ENCODE measurements around the gene NF1. TPM values are rescaled to one million over a fixed set of nuclear protein-coding genes. Genes with fewer than 3 reads are reported as not detected.

The NF1 gene
- total RNA-seq, 1 experiment from 2014 or later, result 164 TPM

- no peak for DNase-seq
- H3K27ac ChIP-seq (ENCODE audit: low read length), result no peak overlapping the region
- no peak overlapping the region for H3K9ac ChIP-seq (ENCODE audit: low read length)
- no peaks in the 10 kb centered on the region for H3K79me2 ChIP-seq (ENCODE audit: low read length)
- H2AFZ ChIP-seq (ENCODE audit: low read length), result no peak overlapping the region
- H3K4me3 ChIP-seq (ENCODE audit: low read length), result no peak overlapping the region
- H3K9me2 ChIP-seq (replicated peaks; ENCODE audit: insufficient read depth, low read length), result no peaks in the 10 kb centered on the region
- H3K36me3 ChIP-seq (ENCODE audit: insufficient read depth, low read length), result no peaks in the 10 kb centered on the region; the same call in 1 of the 2 replicates
- H3K4me2 ChIP-seq (ENCODE audit: low read depth, low read length, poor library complexity, severe bottlenecking), result no peak overlapping the region
- no peaks in the 10 kb centered on the region for H4K20me1 ChIP-seq (ENCODE audit: insufficient read depth, low read depth, low read length)
- H3K9me3 ChIP-seq (ENCODE audit: low read length), result no peaks in the 10 kb centered on the region
- H3K4me1 ChIP-seq (ENCODE audit: low read length), result no peaks in the 10 kb centered on the region
- no peaks in the 10 kb centered on the region for H3K27me3 ChIP-seq (ENCODE audit: low read length)
These were observed 290.9 kb downstream of the NF1 start for GRCh38 chr17:31385428-31386285.

GRCh38 chr17:31386542-31387075 is 291.8 kb downstream of the NF1 start:
- Histone ChIP-seq H3K4me3 (ENCODE audit: low read length) (no peak overlapping the region), H3K27ac (ENCODE audit: low read length) (no peak overlapping the region), H2AFZ (ENCODE audit: low read length) (no peak overlapping the region), H3K4me1 (ENCODE audit: low read length) (no peaks in the 10 kb centered on the region), H3K4me2 (ENCODE audit: low read depth, low read length, poor library complexity, severe bottlenecking) (no peak overlapping the region), H3K9ac (ENCODE audit: low read length) (no peak overlapping the region), H3K36me3 (ENCODE audit: insufficient read depth, low read length) (no peaks in the 10 kb centered on the region; the same call in 1 of the 2 replicates), H3K9me3 (ENCODE audit: low read length) (no peaks in the 10 kb centered on the region), H3K27me3 (ENCODE audit: low read length) (no peaks in the 10 kb centered on the region), H3K79me2 (ENCODE audit: low read length) (no peaks in the 10 kb centered on the region), H4K20me1 (ENCODE audit: insufficient read depth, low read depth, low read length) (no peaks in the 10 kb centered on the region), H3K9me2 (replicated peaks; ENCODE audit: insufficient read depth, low read length) (no peaks in the 10 kb centered on the region)
- no peak for DNase-seq

- no peaks in the 10 kb centered on the region; the same call in 1 of the 2 replicates for H3K36me3 ChIP-seq (ENCODE audit: insufficient read depth, low read length)
- no peak for DNase-seq
- H3K4me3 ChIP-seq (ENCODE audit: low read length), result no peak overlapping the region
- H3K9me2 ChIP-seq (replicated peaks; ENCODE audit: insufficient read depth, low read length), result no peaks in the 10 kb centered on the region
- no peaks in the 10 kb centered on the region for H3K79me2 ChIP-seq (ENCODE audit: low read length)
- H3K27ac ChIP-seq (ENCODE audit: low read length), result no peak overlapping the region
- H3K4me1 ChIP-seq (ENCODE audit: low read length), result no peaks in the 10 kb centered on the region
- no peaks in the 10 kb centered on the region for H3K9me3 ChIP-seq (ENCODE audit: low read length)
- H4K20me1 ChIP-seq (ENCODE audit: insufficient read depth, low read depth, low read length), result no peaks in the 10 kb centered on the region
- H2AFZ ChIP-seq (ENCODE audit: low read length), result no peak overlapping the region
- no peaks in the 10 kb centered on the region for H3K27me3 ChIP-seq (ENCODE audit: low read length)
- H3K4me2 ChIP-seq (ENCODE audit: low read depth, low read length, poor library complexity, severe bottlenecking), result no peak overlapping the region
- no peak overlapping the region for H3K9ac ChIP-seq (ENCODE audit: low read length)
These were observed 292.7 kb downstream of the NF1 start for GRCh38 chr17:31387438-31387837.

- Histone ChIP-seq H2AFZ (ENCODE audit: low read length) (no peak overlapping the region), H3K79me2 (ENCODE audit: low read length) (no peaks in the 10 kb centered on the region), H3K4me3 (ENCODE audit: low read length) (no peak overlapping the region), H3K36me3 (ENCODE audit: insufficient read depth, low read length) (no peaks in the 10 kb centered on the region), H3K4me2 (ENCODE audit: low read depth, low read length, poor library complexity, severe bottlenecking) (no peak overlapping the region), H4K20me1 (ENCODE audit: insufficient read depth, low read depth, low read length) (no peaks in the 10 kb centered on the region), H3K4me1 (ENCODE audit: low read length) (no peaks in the 10 kb centered on the region), H3K9me2 (replicated peaks; ENCODE audit: insufficient read depth, low read length) (no peaks in the 10 kb centered on the region), H3K9me3 (ENCODE audit: low read length) (no peaks in the 10 kb centered on the region), H3K9ac (ENCODE audit: low read length) (no peak overlapping the region), H3K27me3 (ENCODE audit: low read length) (no peaks in the 10 kb centered on the region), H3K27ac (ENCODE audit: low read length) (no peak overlapping the region)
- DNase-seq, result no peak
These were observed 293.6 kb downstream of the NF1 start for GRCh38 chr17:31388351-31388750.

GRCh38 chr17:31388770-31389656 is 294.2 kb downstream of the NF1 start:
- Histone ChIP-seq H2AFZ (ENCODE audit: low read length) (no peak overlapping the region), H3K79me2 (ENCODE audit: low read length) (no peaks in the 10 kb centered on the region), H3K9me3 (ENCODE audit: low read length) (no peaks in the 10 kb centered on the region), H4K20me1 (ENCODE audit: insufficient read depth, low read depth, low read length) (no peaks in the 10 kb centered on the region; the same call in 1 of the 2 replicates), H3K27ac (ENCODE audit: low read length) (no peak overlapping the region), H3K4me2 (ENCODE audit: low read depth, low read length, poor library complexity, severe bottlenecking) (no peak overlapping the region), H3K36me3 (ENCODE audit: insufficient read depth, low read length) (no peaks in the 10 kb centered on the region), H3K9me2 (replicated peaks; ENCODE audit: insufficient read depth, low read length) (no peaks in the 10 kb centered on the region), H3K27me3 (ENCODE audit: low read length) (no peaks in the 10 kb centered on the region), H3K9ac (ENCODE audit: low read length) (no peak overlapping the region), H3K4me3 (ENCODE audit: low read length) (no peak overlapping the region), H3K4me1 (ENCODE audit: low read length) (no peaks in the 10 kb centered on the region)
- peak; percentile 63 for DNase-seq

GRCh38 chr17:31389657-31390381 is 295.0 kb downstream of the NF1 start:
- no peaks in the 10 kb centered on the region for H3K27me3 ChIP-seq (ENCODE audit: low read length)
- no peak overlapping the region for H2AFZ ChIP-seq (ENCODE audit: low read length)
- no peak for DNase-seq
- no peaks in the 10 kb centered on the region for H3K9me2 ChIP-seq (replicated peaks; ENCODE audit: insufficient read depth, low read length)
- no peaks in the 10 kb centered on the region for H3K9me3 ChIP-seq (ENCODE audit: low read length)
- no peaks in the 10 kb centered on the region for H3K79me2 ChIP-seq (ENCODE audit: low read length)
- H3K36me3 ChIP-seq (ENCODE audit: insufficient read depth, low read length), result no peaks in the 10 kb centered on the region
- H3K27ac ChIP-seq (ENCODE audit: low read length), result no peak overlapping the region
- H4K20me1 ChIP-seq (ENCODE audit: insufficient read depth, low read depth, low read length), result no peaks in the 10 kb centered on the region; the same call in 1 of the 2 replicates
- no peak overlapping the region for H3K9ac ChIP-seq (ENCODE audit: low read length)
- no peaks in the 10 kb centered on the region for H3K4me1 ChIP-seq (ENCODE audit: low read length)
- H3K4me3 ChIP-seq (ENCODE audit: low read length), result no peak overlapping the region
- H3K4me2 ChIP-seq (ENCODE audit: low read depth, low read length, poor library complexity, severe bottlenecking), result no peak overlapping the region

GRCh38 chr17:31390426-31390747 is 295.6 kb downstream of the NF1 start:
- H3K27me3 ChIP-seq (ENCODE audit: low read length), result no peaks in the 10 kb centered on the region
- no peaks in the 10 kb centered on the region for H3K79me2 ChIP-seq (ENCODE audit: low read length)
- no peak overlapping the region for H3K9ac ChIP-seq (ENCODE audit: low read length)
- H3K4me1 ChIP-seq (ENCODE audit: low read length), result no peaks in the 10 kb centered on the region
- H3K9me3 ChIP-seq (ENCODE audit: low read length), result no peaks in the 10 kb centered on the region
- H3K36me3 ChIP-seq (ENCODE audit: insufficient read depth, low read length), result no peaks in the 10 kb centered on the region
- no peak overlapping the region for H3K4me2 ChIP-seq (ENCODE audit: low read depth, low read length, poor library complexity, severe bottlenecking)
- no peaks in the 10 kb centered on the region for H3K9me2 ChIP-seq (replicated peaks; ENCODE audit: insufficient read depth, low read length)
- H3K27ac ChIP-seq (ENCODE audit: low read length), result no peak overlapping the region
- H4K20me1 ChIP-seq (ENCODE audit: insufficient read depth, low read depth, low read length), result no peaks in the 10 kb centered on the region; the same call in 1 of the 2 replicates
- DNase-seq, result no peak
- H3K4me3 ChIP-seq (ENCODE audit: low read length), result no peak overlapping the region
- no peak overlapping the region for H2AFZ ChIP-seq (ENCODE audit: low read length)

All from Karpas-422 (cell line).